Measurements from ENCODE around the gene COQ6.
A peak's percentile ranks its signal among the peaks of the same experiment; 100 is the strongest.
"Not testable (repeated sequence)": the region's sequence is repeated elsewhere in the genome, so short reads cannot be mapped to it uniquely, and the experiment has no call there.

The COQ6 gene

DNA sequence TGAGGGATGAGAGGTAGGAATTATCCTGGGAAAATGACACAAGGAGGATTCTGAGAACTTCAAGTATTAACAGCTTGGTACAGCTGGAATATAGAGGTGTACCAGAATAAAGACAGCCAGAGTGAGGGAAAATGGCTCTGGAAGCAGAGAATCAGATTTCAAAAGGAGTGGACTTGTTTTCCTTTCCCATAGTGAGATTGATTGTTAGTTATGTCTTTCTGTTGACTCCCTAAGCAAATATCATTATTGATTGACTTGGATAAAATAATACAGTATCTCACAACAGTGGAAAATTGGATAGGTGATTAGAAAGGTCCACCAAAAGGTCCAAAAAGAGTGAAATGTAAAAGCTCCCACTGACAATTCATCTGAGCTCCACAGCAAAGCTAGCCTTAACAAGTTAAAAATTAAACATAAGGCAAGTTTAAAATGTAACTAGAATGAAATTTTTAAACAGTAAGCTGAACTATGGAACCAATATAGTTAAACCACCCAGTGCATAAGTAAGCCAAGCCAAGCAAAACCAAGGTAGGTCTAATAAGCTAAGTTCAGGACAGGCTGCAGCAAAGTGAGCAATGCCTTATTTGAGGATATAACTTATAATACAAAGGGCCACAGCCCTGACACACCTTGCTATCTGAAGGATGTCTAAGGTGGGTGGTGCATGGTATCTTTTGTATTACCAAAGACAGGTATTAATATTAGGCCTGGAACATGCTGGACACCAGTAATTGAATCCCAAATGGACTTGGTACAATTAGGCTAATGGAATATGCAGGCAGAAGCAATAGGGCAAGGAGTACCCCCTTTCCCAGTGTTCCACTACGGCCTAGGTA, 47.2 kb downstream of the COQ6 start:
- H3K4me3 Mint-ChIP-seq = no peak overlapping the region
- peaks cover 5% of the 10 kb centered on the region for H3K4me1 Mint-ChIP-seq
- no peaks in the 10 kb centered on the region for H3K27me3 Mint-ChIP-seq
- H3K36me3 Mint-ChIP-seq = peaks cover 6% of the 10 kb centered on the region
- H3K9me3 Mint-ChIP-seq = no peaks in the 10 kb centered on the region
- no peak overlapping the region for H3K27ac Mint-ChIP-seq
- no peak for DNase-seq (ENCODE audit: low spot score in 2 of 2)
- no peak for ATAC-seq (ENCODE audit: low read depth)

DNA sequence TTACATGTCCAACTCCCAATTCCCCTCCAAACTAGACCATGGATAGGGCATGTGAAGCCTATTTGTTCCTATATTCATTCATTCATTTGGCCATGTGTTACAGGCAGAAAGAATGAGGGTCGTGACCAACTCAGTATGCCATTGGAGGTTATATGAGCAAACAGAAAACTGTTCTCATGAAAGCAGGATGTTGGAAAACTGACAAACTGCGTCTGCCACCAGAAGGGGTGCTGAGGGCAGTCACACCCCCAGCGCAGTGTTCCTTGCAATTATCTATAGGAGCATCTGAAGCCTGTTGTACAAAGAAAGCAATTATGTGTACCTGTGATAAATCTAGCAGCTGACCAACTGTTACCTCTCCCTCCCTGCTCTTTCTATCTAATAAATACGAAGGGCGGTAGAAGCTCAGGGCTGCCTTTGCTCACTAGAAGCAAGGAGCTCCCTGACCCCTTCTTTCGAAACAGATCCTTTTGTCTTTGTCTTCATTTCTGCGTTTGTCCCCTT, 47.9 kb downstream of the COQ6 start:
- Mint-ChIP-seq H3K36me3 (peaks cover 7% of the 10 kb centered on the region), H3K4me3 (no peak overlapping the region), H3K9me3 (no peaks in the 10 kb centered on the region), H3K4me1 (peaks cover 5% of the 10 kb centered on the region), H3K27ac (no peak overlapping the region), H3K27me3 (no peaks in the 10 kb centered on the region)
- DNase-seq (ENCODE audit: low spot score in 2 of 2) (no peak), ATAC-seq (ENCODE audit: low read depth) (no peak)

DNA sequence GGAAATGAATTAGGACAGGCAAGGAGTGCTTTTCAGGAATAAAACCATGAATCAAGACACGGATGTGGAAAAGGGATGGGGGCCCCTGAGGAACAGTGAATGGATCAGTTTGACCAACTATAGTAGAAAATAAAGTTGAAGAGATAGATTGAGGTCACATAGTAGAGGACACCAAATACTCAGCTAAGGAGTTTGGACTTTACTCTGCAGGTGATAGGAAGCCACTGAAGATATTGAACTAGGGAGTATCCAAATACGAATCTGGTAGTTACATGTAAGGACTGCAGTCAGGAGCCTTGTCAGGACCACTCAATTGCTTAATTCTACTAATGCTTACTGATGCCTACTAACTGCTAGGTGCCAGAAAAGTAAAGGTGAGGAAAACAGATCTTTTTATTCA, 48.6 kb downstream of the COQ6 start:
- Mint-ChIP-seq H3K27me3 (no peaks in the 10 kb centered on the region), H3K4me3 (no peak overlapping the region), H3K9me3 (no peaks in the 10 kb centered on the region), H3K36me3 (peaks cover 11% of the 10 kb centered on the region), H3K4me1 (peaks cover 5% of the 10 kb centered on the region), H3K27ac (no peak overlapping the region)
- ATAC-seq (ENCODE audit: low read depth) = no peak
- no peak for DNase-seq (ENCODE audit: low spot score in 2 of 2)

DNA sequence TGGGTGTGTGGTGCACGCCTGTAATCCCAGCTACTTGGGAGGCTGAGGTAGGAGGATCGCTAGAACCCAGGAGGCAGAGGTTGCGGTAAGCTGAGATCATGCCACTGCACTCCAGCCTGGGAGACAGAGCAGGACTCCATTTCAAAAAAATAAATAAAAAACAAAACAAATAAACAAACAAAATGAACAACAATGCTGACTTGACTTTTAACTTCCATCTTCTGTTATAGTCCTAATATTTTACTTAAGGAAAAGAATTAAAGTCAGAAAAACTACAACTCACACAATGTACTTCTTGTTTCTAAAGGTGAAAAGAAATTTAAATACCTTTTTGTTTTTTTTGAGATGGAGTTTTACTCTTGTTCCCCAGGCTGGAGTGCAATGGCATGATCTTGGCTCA, 55.6 kb downstream of the COQ6 start:
- not testable (repeated sequence) for H3K4me1 Mint-ChIP-seq; DNase-seq (ENCODE audit: low spot score in 2 of 2); H3K9me3 Mint-ChIP-seq; ATAC-seq (ENCODE audit: low read depth); H3K27me3 Mint-ChIP-seq; H3K4me3 Mint-ChIP-seq; H3K27ac Mint-ChIP-seq
- H3K36me3 Mint-ChIP-seq = peaks cover 11% of the 10 kb centered on the region

DNA sequence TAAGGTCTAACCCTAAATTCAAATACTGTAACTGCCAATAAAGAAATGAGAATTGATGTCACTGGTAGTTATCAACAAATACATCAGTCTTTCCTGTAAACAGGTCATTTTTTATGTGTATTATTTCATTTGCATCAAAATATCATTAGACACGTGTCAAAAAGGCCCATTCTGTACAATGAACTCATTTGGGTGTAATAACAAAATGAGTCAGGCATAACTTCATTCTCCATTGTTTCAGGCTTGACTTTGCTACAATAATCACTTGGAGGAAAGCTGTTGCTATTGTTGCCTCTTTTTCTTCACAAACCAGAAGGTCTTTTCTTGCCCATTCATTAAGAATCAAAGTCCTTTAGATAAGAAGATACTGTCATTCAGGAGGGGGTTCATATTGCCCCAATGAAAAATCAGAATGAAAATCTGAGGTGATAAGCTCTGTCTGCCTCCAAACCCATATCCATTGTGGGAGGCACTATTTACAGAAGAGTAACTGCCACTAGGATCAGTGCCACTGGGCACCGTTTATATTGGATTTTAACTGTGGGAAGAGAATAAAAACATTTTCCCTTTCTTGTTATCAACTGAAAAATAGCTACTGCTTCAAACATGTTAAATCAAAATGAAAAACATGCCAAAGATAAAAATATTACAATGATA, 58.9 kb downstream of the COQ6 start:
- H3K4me3 Mint-ChIP-seq = no peak overlapping the region
- peaks cover 16% of the 10 kb centered on the region for H3K36me3 Mint-ChIP-seq
- H3K27ac Mint-ChIP-seq = peak overlapping the region; percentile 3
- H3K4me1 Mint-ChIP-seq = peaks cover 3% of the 10 kb centered on the region
- no peak for ATAC-seq (ENCODE audit: low read depth)
- H3K9me3 Mint-ChIP-seq = no peaks in the 10 kb centered on the region
- no peaks in the 10 kb centered on the region for H3K27me3 Mint-ChIP-seq
- no peak for DNase-seq (ENCODE audit: low spot score in 2 of 2)

Data from memory B cell (primary cell).